GM18907 (cell line): ENCODE data around the gene CBL.

Source experiments
- ATAC-seq: cut with Tn5 transposase; IDR thresholded peaks from one replicate; pipeline ENCODE4 v1.9.1; 2021; ENCODE audit warnings: mild to moderate bottlenecking, moderate library complexity; ENCODE audit not compliant: unreplicated experiment

Gene CBL

GRCh38 chr11:119266063-119266462, 59.9 kb downstream of the CBL start:
- ATAC-seq: no peak

DNA sequence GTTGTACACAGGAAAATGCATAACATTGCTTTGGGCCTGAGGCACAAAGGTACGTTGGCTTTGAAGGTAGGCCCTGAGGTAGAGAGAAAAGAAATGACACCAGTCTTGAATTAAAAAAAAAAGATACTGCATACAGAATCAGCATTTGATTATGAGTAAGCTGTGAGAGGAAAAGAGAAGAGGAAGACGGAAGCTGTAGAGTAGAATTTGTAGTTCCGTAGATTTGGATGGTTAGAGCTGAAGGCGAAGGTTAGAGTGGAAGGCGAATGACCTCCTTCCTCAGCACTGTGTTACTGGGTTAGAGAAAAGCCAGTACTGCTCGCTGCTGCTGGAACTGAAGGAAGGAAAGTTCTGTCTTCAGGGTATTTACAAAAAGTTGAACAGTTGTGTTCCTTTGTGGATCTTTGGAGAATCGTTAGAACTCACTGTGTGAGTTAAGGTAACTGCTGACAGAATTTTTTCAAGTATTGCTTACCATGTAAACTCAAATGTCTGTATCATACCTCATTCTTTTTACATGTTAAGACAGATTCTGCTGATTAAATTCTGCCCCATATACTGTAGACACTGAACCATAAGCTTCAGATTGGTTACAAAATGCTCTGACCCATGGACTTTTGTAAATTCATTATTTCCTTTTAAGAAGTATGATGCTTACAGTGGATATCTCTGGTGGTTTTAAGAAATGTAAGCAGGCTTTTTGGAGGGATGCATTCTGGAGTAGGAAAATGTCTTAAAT, 60.5 kb downstream of the CBL start:
- no peak for ATAC-seq

DNA sequence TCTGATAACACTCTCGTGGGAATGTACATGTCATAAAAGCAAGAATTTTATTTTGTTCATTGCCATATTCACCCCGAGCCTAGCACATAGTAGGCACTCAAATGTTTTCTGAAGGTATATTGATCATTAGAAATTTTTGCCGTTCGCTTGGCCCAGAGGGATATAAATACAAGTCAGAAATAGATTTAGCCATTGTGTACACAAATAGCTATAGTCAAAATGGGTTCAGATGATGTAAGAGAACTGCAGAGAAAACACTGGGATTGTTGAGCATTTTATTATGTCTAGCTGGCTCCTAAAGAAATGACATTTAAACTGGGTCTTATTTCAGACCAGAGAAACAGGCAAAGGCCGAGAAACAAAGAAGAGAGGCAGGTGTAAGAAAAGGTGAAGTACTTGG, 61.5 kb downstream of the CBL start:
- no peak for ATAC-seq

- no peak for ATAC-seq
These were observed 67.6 kb downstream of the CBL start for GRCh38 chr11:119273721-119274120.

DNA sequence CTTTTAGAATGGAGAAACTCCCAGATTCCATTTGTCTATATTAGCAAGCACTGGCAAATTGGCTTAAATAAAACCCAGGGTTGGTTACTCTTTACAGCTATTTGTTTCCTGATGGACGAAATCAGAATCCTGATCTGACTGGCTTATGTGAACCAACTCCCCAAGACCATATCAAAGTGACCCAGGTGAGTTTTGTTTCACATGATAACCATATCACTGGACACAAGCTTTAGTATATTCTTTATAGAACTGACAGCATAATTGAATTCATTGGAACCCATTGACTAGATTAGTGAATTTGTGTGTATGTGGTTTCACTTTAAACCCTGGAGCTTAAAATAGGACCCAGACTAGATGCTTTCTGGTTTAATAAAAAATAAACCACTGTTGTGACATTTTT, 71.5 kb downstream of the CBL start:
- no peak for ATAC-seq

GRCh38 chr11:119282495-119282894, 76.4 kb downstream of the CBL start:
- ATAC-seq: no peak

DNA sequence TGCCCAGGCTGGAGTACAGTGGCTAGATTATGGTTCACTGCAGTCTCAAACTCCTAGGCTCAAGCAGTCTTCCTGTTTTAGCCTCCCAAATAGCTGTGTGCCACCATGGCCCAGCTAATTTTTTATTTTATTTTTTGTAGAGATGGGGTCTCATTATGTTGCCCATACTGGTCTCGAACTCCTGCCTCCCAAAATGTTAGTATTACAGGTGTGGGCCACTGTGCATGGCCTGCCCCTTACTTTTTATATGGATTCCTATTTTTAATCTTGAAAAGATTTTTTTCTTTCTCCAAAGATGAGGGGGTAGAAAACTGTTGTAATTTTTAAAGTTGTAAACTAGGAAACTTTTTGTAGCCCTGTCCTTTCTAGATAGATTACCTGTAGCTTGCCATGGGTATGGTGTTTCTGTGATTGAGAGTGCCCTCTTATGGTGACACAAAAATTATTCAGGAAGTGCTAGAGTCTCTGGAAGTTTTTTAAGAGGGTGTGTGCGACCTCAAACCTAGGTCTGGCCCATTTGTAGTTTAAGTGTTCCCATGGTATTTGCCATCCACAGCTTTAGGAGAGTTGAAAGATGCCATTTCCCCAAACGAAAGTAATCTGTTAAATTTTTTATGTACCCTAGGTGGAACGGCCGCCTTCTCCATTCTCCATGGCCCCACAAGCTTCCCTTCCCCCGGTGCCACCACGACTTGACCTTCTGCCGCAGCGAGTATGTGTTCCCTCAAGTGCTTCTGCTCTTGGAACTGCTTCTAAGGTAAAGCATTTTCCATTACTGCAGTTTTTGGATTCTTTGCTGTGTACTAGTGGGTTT, 78.4 kb downstream of the CBL start:
- ATAC-seq: no peak

DNA sequence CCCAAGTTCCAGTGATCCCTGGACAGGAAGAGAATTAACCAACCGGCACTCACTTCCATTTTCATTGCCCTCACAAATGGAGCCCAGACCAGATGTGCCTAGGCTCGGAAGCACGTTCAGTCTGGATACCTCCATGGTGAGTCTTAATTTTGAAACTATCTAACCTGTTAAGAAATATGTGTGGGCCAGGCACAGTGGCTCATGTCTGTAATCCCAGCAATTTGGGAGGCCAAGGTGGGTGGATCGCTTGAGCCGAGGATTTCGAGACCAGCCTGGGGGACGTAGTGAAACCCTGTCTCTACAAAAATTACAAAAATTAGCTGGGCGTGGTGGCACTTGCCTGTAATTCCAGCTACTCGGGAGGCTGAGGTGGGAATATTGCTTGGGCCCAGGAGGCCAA, 79.3 kb downstream of the CBL start:
- ATAC-seq: no peak

DNA sequence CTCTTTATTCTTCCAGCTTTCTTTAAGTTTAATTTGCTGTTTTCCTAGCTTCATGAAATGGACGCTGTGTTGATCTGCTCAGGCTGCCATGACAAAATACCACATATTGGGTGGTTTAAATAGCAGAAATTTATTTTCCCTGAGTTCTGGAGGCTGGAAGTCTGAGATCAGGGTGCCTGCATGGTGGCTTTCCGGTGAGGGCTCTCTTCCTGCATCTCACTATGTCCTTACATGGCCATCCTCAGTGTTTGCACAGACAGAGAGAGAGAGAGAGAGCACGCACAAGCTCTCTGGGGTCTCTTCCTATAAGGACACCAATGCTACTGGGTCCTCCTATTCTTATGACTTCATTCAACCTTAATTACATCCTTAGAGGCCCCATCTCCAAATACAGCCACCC, 82.1 kb downstream of the CBL start:
- no peak for ATAC-seq

GRCh38 chr11:119290894-119291497, 84.9 kb downstream of the CBL start:
- ATAC-seq: no peak

DNA sequence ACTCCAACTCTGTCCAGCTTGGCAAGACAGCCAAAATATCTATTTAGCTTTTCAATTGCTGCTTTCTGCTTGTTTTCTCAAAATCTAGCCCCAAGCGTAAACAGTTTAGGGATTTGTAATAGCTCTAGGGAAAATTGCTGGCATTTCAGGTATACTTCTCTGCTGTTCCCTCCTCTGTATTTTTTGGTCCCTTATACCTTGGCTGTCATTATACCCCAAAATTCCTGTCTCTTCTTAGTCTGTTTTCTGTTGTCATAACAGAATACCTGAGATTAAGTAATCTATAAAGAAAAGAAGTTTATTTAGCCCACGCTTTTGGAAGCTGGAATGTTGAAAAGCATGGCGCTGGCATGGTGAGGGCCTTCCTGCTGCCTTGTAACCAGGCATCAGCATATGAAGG, 87.3 kb downstream of the CBL start:
- ATAC-seq: no peak

DNA sequence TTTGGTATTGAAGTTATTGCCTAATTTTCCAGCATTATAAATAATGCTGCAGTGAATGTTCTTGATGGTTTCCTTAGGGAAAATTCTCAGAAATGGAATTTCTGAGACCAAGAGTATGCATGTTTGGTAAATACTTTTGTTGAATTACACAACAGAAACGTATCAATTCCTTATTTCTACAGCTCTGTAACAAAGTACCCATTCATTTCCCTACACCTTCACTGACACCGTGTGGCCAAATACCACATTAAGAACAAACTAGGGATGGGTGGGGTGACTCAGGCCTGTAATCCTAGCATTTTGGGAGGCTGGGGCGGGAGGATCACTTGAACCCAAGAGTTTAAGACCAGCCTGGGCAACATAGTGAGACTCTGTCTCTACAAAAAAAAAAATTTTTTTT, 89.0 kb downstream of the CBL start:
- no peak for ATAC-seq

- ATAC-seq: no peak
These were observed 91.8 kb downstream of the CBL start for GRCh38 chr11:119297938-119298337.

- no peak for ATAC-seq
These were observed 92.6 kb downstream of the CBL start for GRCh38 chr11:119298726-119299125.

DNA sequence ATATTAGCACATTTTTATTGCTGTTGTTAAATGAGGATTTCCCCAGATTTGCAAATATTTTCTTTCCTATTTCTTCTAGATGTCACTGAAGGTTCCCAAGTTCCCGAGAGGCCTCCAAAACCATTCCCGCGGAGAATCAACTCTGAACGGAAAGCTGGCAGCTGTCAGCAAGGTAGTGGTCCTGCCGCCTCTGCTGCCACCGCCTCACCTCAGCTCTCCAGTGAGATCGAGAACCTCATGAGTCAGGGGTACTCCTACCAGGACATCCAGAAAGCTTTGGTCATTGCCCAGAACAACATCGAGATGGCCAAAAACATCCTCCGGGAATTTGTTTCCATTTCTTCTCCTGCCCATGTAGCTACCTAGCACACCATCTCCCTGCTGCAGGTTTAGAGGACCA, 93.3 kb downstream of the CBL start:
- ATAC-seq: no peak

DNA sequence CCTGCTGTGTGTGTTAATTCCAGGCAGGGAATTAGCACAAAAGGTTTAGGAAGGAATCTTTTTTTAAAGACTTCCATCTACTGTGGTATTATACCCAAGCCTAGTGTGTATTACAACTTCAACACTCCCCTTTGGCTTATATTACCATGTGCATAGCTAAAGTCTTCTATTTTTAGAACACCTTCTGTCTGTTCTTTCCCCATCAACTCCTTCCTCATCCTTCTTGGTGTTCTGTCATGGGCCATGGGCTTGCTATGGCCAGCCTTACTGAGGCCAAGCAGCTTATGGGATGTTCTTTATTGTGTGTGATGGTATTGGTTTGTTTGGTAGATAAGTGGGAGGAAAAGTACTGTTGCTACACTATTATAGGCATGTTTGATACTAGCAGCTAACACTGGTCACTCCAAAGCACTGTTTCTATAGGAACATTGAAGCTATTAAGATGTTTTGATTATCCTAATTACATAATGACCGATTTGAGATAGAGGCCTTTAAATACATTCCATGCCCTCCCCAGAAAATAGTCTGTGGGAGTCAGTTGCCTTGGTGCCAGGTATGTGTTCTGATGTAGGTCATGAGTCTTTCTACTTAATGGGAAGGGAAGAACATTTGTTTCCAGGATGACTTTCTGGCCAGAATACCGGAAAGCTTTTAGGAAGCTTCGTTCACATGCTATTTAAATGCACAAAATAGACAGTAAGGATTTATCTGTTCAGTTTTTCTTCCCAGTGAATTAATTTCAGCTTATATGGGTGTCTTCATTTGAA, 94.2 kb downstream of the CBL start:
- ATAC-seq: no peak

DNA sequence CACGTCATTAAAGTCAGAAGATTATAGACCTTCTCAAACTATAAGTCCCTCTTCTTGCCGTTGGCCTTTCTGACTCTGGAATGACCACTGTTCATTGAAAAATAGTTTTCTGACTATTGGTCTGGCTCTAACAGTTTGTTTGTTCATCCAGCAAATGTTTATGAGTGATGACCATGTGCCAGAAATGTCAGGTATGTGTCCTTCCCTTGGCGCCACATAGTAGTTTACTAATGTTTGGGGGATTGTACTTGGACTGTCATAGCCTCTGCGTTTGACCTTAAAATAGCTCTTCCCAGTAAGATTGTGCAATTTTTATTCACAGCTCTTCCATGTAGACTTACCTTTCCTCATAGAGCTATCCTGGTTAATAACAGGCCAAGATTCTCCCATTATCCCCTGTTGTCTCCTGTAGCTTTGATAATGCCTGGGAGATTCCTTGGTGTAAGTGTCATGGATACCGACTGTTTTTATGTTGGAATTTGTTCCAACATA, 97.1 kb downstream of the CBL start:
- ATAC-seq: no peak

DNA sequence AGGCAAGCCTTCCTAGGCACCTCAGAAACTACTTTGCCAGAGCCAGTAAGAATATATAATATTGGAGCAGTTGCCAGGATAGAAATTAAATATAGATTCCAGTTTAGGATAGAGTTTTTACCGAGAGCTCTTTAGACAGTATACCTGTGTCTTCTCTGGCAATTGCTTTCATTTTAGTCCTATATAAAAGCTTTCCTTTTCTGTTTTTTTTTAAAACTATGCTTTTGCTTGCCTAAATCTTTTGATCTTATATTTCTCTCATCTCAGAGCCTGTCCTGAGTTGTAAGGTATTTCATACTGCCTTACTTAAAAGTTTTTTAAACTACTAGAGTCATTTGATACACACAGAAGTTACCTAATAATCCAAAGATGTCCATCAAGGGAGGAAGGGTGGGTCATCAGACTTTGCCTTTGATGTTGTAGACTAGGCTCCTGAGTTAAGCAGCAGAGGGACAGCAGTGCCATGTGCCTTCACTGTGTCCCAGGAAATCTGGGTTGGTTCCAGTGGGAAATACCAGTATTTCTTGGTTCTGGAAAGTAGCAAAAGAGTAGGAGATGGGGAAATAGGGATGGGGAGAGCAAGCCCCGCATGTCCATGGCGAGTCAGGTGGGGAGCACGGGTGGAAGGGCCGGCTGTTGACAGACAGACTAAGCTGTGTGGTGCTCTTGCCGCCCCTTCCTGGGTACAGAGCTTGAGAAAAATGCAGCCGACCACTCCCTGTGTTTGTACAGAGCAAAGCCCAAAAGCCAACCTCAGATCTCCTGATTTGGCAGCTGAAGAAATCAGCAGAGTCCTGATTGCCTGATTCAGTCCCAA, 99.6 kb downstream of the CBL start:
- no peak for ATAC-seq

- ATAC-seq: no peak
These were observed 100.3 kb downstream of the CBL start for GRCh38 chr11:119306373-119306890.

- no peak for ATAC-seq
These were observed 101.1 kb downstream of the CBL start for GRCh38 chr11:119307219-119307618.
